Mucosa of descending colon (tissue), 3 donors: ENCODE data around the gene IL1RL2. TPM values are rescaled to one million over a fixed set of nuclear protein-coding genes. Genes with fewer than 3 reads are reported as not detected.

Experiments
- ATAC-seq: fragments of 200-7000 bp; cut with Tn5 transposase; one replicate; pipeline ENCODE4 v1.9.1; 2020; ENCODE audit warnings: mild to moderate bottlenecking, moderate library complexity
- DNase-seq, 3 donors: peaks; one replicate each; pipeline ENCODE4 v3.0.0-alpha.2; 2020
- H3K36me3 ChIP-seq: fragments of 200-600 bp; one replicate; pipeline ENCODE4 v1.8.0; 2021; ENCODE audit warnings: low read depth, mild to moderate bottlenecking
- H3K4me1 ChIP-seq: fragments of 200-600 bp; one replicate; pipeline ENCODE4 v1.8.0; 2021; ENCODE audit warnings: low read depth, mild to moderate bottlenecking
- H3K4me3 ChIP-seq: fragments of 200-600 bp; one replicate; pipeline ENCODE4 v1.8.0; 2021; ENCODE audit warnings: mild to moderate bottlenecking
- H3K9me3 ChIP-seq: fragments of 200-600 bp; one replicate; pipeline ENCODE4 v1.8.0; 2021; ENCODE audit warnings: mild to moderate bottlenecking
- intact Hi-C, 2 donors: fragments of 100-400 bp; cut with DNase I in 1 of 2; cut with micrococcal nuclease in 1 of 2; formaldehyde crosslinking; loops; one replicate each; pipeline versions ENCODE4 v1.11.0 to v1.11.1; 2022; cut with DNase I, micrococcal nuclease
- total RNA-seq, 3 donors: library from RNA; stranded (reverse); fragmentation: NEBNext Ultra II Directional in 2 of 3; extraction: Animal tissue kit (Norgen Biotek cat#: 25700) in 2 of 3; gene quantifications; one replicate each; pipeline versions ENCODE4 v1.2.1 to v1.2.4, GENCODE V29; 2021 to 2023
- TF ChIP-seq, protein P1 (sequence below): fragments of 200-600 bp; IDR thresholded peaks from one replicate; pipeline ENCODE4 v1.8.0; 2022; ENCODE audit warnings: antibody characterized with exemption, mild to moderate bottlenecking
- donor health status: DM: no; HTN: no; CAD: no; lungs with moderate emphysema.
- donor health status: DM: no; HTN: no; CAD: no.
- donor health status: DM: no; HTN: yes; CAD: no.

The IL1RL2 gene
- total RNA-seq, 3 donors from 2014 or later, result 1.5 to 1.7 (median 1.5) TPM

DNA sequence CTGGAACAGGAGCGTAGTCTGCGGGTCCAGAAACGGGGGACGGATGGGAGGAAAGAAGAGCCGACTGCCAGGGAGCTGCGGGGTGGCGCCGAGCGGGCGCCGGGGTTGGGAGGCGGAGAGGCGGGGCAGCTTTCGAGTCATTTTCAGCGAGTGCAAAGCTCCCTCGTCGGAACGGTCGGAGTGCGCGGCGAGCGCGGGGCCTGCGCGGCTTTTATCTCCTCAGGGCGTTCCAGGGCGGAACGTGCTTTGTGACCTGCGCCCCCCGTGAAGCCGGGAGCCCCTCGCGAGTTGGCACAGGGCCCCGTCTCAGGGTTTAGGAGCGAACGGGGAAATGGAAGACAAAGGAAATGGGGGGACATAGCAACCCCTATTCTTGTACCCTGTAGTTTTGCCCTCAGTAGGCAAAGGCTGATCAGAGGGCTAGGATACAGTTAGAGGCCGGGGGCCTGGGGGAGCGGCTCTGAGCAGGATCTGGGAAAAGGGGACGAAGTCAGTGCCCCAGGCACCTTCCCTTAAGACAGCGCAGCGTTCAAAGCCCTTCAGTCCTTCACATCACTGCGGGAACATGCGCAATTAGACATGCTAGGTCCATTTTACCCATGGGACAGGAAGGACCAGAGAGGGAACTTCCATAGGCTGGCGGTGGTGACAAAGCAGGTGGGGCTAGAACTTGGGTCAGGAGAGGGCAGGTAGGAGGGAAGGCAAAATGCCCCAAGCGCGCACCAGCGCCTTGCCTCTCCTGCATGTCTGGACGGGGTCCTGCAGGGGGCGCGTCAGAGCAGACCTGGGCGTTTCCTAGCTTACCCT is 64.4 kb downstream of the IL1RL2 start:
- H3K9me3 ChIP-seq, result no peaks in the 10 kb centered on the region
- intact Hi-C loops, result no loop called here
- no peaks in the 10 kb centered on the region for H3K36me3 ChIP-seq
- no peak overlapping the region for H3K4me3 ChIP-seq
- DNase-seq (peak; percentile 67 to 81 (median 78)), ATAC-seq (peak; percentile 92)
- peaks cover 5% of the 10 kb centered on the region for H3K4me1 ChIP-seq
- TF ChIP-seq, protein P1, sequence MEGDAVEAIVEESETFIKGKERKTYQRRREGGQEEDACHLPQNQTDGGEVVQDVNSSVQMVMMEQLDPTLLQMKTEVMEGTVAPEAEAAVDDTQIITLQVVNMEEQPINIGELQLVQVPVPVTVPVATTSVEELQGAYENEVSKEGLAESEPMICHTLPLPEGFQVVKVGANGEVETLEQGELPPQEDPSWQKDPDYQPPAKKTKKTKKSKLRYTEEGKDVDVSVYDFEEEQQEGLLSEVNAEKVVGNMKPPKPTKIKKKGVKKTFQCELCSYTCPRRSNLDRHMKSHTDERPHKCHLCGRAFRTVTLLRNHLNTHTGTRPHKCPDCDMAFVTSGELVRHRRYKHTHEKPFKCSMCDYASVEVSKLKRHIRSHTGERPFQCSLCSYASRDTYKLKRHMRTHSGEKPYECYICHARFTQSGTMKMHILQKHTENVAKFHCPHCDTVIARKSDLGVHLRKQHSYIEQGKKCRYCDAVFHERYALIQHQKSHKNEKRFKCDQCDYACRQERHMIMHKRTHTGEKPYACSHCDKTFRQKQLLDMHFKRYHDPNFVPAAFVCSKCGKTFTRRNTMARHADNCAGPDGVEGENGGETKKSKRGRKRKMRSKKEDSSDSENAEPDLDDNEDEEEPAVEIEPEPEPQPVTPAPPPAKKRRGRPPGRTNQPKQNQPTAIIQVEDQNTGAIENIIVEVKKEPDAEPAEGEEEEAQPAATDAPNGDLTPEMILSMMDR, result peak; percentile 80

DNA sequence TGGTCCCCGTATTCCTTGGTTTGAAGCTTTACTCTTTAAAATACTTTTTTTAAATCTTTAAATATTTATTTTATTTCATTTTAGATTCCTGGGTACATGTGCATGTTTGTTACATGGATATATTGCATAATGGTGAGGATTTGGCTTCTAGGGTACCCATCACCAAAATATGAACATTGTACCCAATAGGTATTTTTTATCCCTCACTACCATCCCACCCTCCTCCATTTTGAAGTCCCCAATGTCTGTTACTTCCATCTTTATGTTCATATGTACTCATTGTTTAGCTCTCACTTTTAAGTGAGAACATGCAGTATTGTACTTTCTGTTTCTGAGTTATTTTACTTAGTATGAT is 65.0 kb downstream of the IL1RL2 start:
- ATAC-seq, result no peak
- peaks cover 5% of the 10 kb centered on the region for H3K4me1 ChIP-seq

GRCh38 chr2:102252236-102252635 is 65.4 kb downstream of the IL1RL2 start:
- H3K36me3 ChIP-seq, result no peaks in the 10 kb centered on the region
- peaks cover 5% of the 10 kb centered on the region for H3K4me1 ChIP-seq
- no peaks in the 10 kb centered on the region for H3K9me3 ChIP-seq
- ATAC-seq (no peak), DNase-seq (no peak)
- intact Hi-C loops, result no loop called here
- TF ChIP-seq, protein P1, result no peak
- H3K4me3 ChIP-seq, result no peak overlapping the region

More for the DNA sequence above, 65.0 kb downstream of the IL1RL2 start:
- TF ChIP-seq, protein P1, result no peak
- no peak for DNase-seq
- H3K36me3 ChIP-seq, result no peaks in the 10 kb centered on the region
- intact Hi-C loops, result no loop called here
- H3K4me3 ChIP-seq, result no peak overlapping the region
- H3K9me3 ChIP-seq, result no peaks in the 10 kb centered on the region

GRCh38 chr2:102253140-102253752 is 66.4 kb downstream of the IL1RL2 start:
- H3K4me1 ChIP-seq, result peaks cover 5% of the 10 kb centered on the region
- no peaks in the 10 kb centered on the region for H3K9me3 ChIP-seq
- TF ChIP-seq, protein P1, result no peak
- H3K4me3 ChIP-seq, result no peak overlapping the region
- no peak for ATAC-seq
- H3K36me3 ChIP-seq, result no peaks in the 10 kb centered on the region
- intact Hi-C loops, result no loop called here
- DNase-seq, result no peak

DNA sequence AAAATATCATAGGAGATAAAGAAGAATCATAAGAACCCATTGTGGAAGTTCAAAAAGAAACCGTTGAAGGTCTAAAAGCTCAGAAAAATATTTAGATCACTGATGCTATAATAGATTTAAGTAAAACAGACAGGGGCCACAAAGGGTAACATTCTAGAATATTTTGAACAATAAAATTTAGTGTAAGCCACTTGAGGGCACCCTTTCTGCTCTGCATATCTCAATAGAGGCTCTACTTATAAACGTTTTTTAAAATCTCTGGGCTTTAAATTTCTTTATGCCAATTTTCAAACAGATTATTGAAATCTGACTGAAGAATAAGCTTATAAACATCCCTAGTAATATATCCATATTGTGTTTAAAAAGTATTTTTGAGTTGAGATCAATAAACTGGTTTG is 66.9 kb downstream of the IL1RL2 start:
- H3K4me1 ChIP-seq, result peaks cover 5% of the 10 kb centered on the region
- no peaks in the 10 kb centered on the region for H3K36me3 ChIP-seq
- no peak for DNase-seq
- TF ChIP-seq, protein P1, result no peak
- ATAC-seq, result no peak
- intact Hi-C loops, result no loop called here
- no peaks in the 10 kb centered on the region for H3K9me3 ChIP-seq
- no peak overlapping the region for H3K4me3 ChIP-seq
